Measurements from ENCODE around the gene FRAT1. TPM values are rescaled to one million over a fixed set of nuclear protein-coding genes. Genes with fewer than 3 reads are reported as not detected.

The FRAT1 gene
- total and polyA plus RNA-seq, 7 donors = 0.61 to 3.9 (median 2.0) TPM

- no peak for TF ChIP-seq CTCF (IDR thresholded peaks at IDR 0.05)
- ATAC-seq = no peak
- H3K27ac ChIP-seq = no peak overlapping the region
- intact Hi-C loops (cut with DNase I) = no loop called here
- no peaks in the 10 kb centered on the region for H3K27me3 ChIP-seq (ENCODE audit: insufficient read depth in 3 of 3, low read length in 2 of 3)
- no peaks in the 10 kb centered on the region for H3K9me3 ChIP-seq
- H3K4me1 ChIP-seq = peaks cover 5% of the 10 kb centered on the region
- no peak overlapping the region for H3K4me3 ChIP-seq
- no peak for DNase-seq
- WGBS, 3 donors = 87 to 92% (median 90%) methylated on average over 11 of the region's 11 CpGs
- peaks cover 19 to 97% of the 10 kb centered on the region in 2 donors for H3K36me3 ChIP-seq (ENCODE audit: insufficient read depth in 1 of 2, low read depth in 1 of 2)
Measured at GRCh38 chr10:97360705-97361536, 41.9 kb downstream of the FRAT1 start.

- Histone ChIP-seq H3K27me3 (ENCODE audit: insufficient read depth in 3 of 3, low read length in 2 of 3) (no peaks in the 10 kb centered on the region), H3K36me3 (ENCODE audit: insufficient read depth in 1 of 2, low read depth in 1 of 2) (peaks cover 17 to 97% of the 10 kb centered on the region in 2 donors), H3K27ac (no peak overlapping the region), H3K4me3 (no peak overlapping the region), H3K9me3 (no peaks in the 10 kb centered on the region), H3K4me1 (no peaks in the 10 kb centered on the region)
- TF ChIP-seq CTCF (IDR thresholded peaks at IDR 0.05) = no peak
- no peak for ATAC-seq
- intact Hi-C loops (cut with DNase I) = no loop called here
- whole genome bisulfite sequencing, 3 donors = 37 to 54% (median 53%) methylated on average over 11 of the region's 11 CpGs
- DNase-seq = no peak
Measured at GRCh38 chr10:97361537-97361901, 42.4 kb downstream of the FRAT1 start.

GRCh38 chr10:97362310-97363033, 43.4 kb downstream of the FRAT1 start:
- H3K27me3 ChIP-seq (ENCODE audit: insufficient read depth in 3 of 3, low read length in 2 of 3) = no peaks in the 10 kb centered on the region
- 60 to 77% (median 67%) methylated on average over 11 of the region's 11 CpGs for WGBS, 3 donors
- intact Hi-C loops (cut with DNase I) = no loop called here
- no peak for TF ChIP-seq CTCF (IDR thresholded peaks at IDR 0.05)
- H3K4me1 ChIP-seq = no peaks in the 10 kb centered on the region
- peaks cover 19 to 97% of the 10 kb centered on the region in 2 donors for H3K36me3 ChIP-seq (ENCODE audit: insufficient read depth in 1 of 2, low read depth in 1 of 2)
- H3K27ac ChIP-seq = no peak overlapping the region
- DNase-seq (no peak), ATAC-seq (peak in 2 of 4 donors; percentile 18 to 28)
- no peaks in the 10 kb centered on the region for H3K9me3 ChIP-seq
- H3K4me3 ChIP-seq = no peak overlapping the region

- Histone ChIP-seq H3K36me3 (ENCODE audit: insufficient read depth in 1 of 2, low read depth in 1 of 2) (peaks cover 19 to 97% of the 10 kb centered on the region in 2 donors), H3K27ac (no peak overlapping the region), H3K27me3 (ENCODE audit: insufficient read depth in 3 of 3, low read length in 2 of 3) (no peaks in the 10 kb centered on the region), H3K4me1 (no peaks in the 10 kb centered on the region), H3K9me3 (no peaks in the 10 kb centered on the region), H3K4me3 (no peak overlapping the region)
- TF ChIP-seq CTCF (IDR thresholded peaks at IDR 0.05) = no peak
- 43 to 71% (median 70%) methylated on average over 4 of the region's 4 CpGs for WGBS, 3 donors
- ATAC-seq = peak in 2 of 4 donors; percentile 12 to 34
- DNase-seq = no peak
- intact Hi-C loops (cut with DNase I) = no loop called here
Measured at GRCh38 chr10:97363071-97363470, 44.0 kb downstream of the FRAT1 start.

Data from psoas muscle (tissue), 8 donors.